ENCODE data around the gene CAVIN3.

CAVIN3 gene

GRCh38 chr11:6270584-6271246 is 49.6 kb downstream of the CAVIN3 start:
- no peak for DNase-seq (ENCODE audit: low read depth)

GRCh38 chr11:6269994-6270393 is 50.3 kb downstream of the CAVIN3 start:
- DNase-seq (ENCODE audit: low read depth) = no peak
